Measurements from ENCODE around the gene HIGD2A.
"Not testable (repeated sequence)": the region's sequence is repeated elsewhere in the genome, so short reads cannot be mapped to it uniquely, and the experiment has no call there.

HIGD2A gene

DNA sequence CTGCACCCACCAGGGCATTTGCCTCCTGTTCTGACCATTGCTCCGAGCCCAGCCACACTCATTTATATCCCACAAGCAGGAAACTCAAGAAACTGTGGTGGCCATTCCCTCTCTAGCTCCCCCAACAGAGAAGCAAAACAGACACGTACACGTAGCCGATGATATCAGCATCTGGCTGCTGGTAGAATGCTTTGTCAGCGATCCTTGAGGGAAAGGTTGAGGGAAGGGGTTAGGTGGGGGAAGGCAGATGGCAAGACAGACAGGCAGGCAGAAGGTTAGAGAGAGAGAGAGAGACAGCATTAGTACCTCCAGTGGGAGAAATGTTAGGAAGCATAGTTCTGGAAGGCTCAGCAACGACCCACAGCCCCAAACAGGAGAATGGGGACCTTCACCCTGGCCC is 7.8 kb downstream of the HIGD2A start:
- DNase-seq, result no peak

DNA sequence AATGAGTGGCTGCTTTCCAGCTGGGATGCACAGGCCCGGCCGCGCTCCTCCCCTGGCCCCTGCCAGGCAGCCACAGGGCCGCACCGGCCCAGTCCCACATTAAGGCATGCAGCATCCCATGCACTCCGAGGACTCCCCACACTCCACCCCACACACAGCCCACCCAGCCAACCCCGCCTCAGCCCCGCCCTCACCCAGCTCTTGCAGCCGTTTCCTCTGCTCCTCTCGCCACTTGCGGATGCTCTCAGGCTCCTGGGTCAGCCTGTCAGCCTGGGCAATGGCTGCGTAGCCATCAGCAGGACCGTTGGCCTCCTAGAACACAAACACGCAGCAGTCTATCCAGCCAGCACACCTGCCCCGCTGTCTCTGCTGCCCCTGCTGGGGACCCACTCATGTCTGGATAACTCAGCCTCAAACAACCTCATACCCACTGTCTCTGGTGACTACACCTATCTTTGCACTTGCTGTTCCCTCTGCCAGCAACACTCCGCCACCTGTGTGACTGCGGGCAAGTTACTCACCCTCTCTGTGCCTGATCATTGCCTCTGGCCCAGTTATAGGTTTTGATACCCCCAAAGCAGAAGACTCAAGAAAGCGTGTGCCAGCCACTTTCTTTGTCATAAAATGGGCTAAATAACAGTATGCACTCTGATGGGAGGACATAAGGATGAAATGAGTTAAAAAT is 9.3 kb downstream of the HIGD2A start:
- no peak for DNase-seq

DNA sequence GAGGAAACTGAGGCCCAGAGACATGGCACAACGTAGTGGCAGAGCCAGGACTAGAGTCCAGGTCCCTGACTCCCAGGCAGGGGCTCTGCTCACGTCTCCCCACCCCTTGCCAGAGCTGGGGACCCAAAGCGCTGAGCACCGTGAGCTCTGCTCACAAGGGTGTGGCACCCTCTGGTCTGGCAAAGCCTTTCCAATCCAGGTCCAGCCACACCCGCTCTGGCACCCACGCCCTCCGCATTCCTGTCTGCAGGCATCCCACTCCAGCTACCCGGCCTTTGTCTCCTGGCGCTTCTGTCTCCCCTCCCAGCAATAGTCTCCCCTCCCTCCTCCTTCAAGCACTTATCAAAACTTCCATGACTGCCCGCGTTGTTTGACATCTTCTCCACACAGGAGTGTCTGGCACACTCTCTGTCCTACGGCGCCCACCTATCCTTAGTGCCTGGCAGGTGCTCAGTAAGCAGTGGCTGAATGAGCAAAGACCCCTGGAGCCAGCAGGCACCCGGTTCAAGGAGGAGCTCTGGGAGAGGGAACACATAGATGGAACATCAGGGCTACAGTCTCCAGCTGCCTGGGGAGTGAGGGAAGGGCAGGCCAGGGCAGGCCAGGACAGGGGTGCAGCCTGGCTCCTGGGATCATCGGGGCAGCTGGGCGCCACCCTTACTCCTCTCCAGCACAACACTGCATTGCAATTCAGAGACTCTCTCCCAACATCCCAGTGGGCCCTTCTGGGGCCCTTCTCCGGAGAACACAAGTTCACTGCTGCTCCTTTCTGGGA is 12.0 kb downstream of the HIGD2A start:
- no peak for DNase-seq

- no peak for DNase-seq
Observed at GRCh38 chr5:176401281-176402205, 13.0 kb downstream of the HIGD2A start.

DNA sequence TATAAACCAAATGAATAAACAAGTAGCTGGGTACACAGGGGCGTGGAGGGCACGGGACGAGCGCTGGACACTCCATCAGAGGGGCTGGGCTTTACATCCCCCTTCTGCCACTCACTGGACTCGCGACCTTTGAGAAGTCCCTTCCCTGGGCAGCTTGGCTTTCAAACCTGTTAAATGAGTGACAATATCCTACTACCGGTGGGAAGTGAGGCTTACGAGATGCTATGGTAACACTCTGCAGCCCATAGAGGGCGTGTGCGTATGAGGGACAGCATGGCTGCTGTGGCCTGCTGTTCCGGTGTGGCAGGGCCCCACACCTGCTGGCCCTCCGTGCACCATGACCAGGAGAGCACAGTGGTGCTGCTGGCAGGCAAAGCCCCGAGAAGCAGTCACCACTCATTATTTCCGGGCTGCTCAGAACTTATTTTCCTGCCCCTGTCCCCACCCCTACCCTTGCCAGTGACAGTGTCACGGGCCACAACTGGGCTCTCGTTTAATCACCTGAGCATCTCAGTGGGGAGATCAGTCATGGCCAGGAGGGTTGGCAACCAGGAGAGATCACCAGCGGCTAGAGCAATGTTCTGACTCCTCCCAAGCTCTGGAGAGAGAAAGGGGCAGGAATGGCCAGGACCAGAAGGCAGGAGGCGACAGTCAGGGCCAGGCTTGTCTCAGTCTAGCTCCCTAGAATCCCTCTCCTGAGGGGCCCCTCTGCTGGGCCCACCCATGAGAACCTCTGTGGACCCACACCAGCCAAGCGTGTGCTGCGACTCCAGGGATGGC is 17.3 kb downstream of the HIGD2A start:
- peak in 1 of 2 donors; percentile 1 for DNase-seq

DNA sequence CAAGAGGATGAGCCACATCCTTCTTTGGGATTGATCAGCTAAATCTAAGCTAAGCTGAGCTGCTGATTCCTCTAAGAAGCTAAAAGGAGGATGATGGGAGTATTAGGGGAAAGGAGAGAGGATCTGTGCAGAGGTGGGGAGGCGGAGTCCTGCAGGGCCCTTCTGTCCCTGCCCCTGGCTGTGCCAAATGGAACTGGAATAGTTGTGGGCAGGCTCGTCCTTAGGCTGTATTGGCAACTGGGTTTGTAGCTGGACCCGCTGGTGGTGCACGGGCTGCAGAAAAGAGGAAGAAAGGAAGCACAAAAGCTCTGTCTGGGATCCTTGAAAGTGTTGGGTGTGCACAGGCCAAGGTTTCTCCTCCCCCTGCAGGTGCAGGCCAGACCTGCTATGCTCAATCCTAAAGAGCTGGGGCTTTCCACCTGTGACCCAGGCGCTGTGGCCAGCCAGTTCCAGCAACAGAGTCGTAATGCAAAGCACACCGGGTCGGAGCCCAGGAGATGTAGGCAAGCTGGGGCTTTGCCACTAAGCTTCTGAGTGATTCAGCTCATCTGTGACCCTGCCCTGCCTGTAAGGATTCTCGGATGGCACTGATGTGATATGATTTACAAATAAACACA is 18.0 kb downstream of the HIGD2A start:
- DNase-seq, result peak in 1 of 2 donors; percentile 7

- DNase-seq, result no peak
Observed at GRCh38 chr5:176407456-176408251, 19.1 kb downstream of the HIGD2A start.

DNA sequence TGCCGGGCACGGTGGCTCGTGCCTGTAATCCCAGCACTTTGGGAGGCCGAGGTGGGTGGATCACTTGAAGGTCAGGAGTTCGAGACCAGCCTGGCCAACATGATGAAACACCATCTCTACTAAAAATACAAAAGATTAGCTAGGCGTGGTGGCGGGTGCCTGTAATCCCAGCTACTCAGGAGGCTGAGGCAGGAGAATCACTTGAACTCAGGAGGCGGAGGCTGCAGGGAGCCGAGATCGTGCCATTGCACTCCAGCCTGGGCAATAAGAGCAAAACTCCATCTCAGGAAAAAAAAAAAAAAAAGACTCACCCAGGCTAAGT is 19.7 kb downstream of the HIGD2A start:
- DNase-seq, result not testable (repeated sequence)

DNA sequence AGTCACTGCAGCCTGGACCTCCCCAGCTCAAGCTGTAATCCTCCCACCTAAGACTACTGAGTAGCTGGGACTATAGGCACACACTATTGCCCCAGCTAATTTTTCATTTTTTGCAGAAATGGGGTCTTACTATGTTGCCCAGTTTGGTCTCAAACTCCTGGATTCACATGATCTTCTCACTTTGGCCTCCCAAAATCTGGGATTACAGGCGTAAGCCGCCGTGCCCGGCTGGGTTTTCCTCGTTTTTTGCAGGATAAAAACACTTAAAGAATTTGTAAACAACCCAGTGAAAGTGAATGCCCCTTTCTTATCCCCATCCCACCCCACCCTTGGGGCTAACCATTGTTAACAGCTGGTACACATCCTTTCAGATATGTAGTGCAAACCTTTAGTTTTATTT is 20.0 kb downstream of the HIGD2A start:
- no peak for DNase-seq

- DNase-seq, result no peak
Observed at GRCh38 chr5:176409765-176410164, 21.2 kb downstream of the HIGD2A start.

DNA sequence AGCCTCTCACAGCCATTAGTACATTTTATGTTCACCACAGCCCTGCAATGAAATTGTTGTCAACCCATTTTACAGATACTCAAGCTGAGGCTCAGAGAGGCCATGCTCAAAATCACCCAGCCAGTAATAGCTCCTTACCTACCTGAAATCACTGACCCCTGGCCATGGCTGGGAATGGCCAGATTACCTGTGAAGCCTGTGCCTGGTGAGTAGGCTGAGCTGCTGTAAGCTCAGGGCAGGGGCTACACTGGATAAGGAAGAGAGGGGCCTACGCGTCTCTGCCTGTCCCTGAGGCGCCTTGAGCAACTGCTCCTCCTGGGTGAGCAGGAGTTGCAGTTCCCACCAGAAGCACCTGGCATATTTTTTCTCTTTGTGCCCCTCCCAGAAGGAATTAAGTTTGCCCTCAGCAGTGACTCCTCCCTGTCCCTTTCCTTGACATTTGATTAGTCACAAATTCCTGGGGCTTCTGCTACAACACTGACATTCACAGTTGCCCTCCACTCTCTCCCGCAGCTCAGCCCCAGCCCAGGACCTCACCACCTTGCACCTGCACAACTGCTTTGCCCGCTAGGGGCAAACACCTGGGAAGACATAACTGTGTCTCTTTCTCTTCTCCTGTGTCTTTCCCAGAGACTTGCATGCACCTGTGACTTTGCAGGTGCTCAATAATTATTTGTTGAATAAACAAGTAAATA is 22.1 kb downstream of the HIGD2A start:
- DNase-seq, result no peak

- DNase-seq, result peak in 1 of 2 donors; percentile 6
Observed at GRCh38 chr5:176412517-176413254, 24.1 kb downstream of the HIGD2A start.

GRCh38 chr5:176413255-176413565 is 24.7 kb downstream of the HIGD2A start:
- DNase-seq, result peak in 1 of 2 donors; percentile 7

DNA sequence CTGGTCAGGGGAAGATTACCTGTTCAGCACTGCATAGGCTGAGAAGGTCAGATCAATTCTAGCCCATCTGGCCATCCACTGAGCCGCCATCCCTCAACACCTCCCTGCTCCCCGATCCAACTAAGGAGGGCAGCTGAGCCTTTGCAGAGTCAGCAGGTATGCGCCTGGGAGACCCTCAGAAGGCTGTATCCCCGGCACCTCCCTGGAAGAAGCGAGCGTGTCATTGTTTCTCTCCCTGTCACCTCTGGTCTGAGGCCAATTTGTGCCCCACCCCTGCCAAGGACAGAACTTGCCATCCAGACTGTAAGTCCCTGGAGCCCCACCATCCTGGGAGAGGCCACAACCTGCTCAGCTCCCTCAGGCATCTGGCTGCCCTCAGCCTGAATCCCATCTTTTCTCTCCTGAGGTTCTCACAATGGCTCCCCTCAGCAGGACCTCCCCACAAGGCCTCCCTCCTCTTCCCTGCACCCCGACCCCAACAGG is 25.2 kb downstream of the HIGD2A start:
- DNase-seq, result no peak

DNA sequence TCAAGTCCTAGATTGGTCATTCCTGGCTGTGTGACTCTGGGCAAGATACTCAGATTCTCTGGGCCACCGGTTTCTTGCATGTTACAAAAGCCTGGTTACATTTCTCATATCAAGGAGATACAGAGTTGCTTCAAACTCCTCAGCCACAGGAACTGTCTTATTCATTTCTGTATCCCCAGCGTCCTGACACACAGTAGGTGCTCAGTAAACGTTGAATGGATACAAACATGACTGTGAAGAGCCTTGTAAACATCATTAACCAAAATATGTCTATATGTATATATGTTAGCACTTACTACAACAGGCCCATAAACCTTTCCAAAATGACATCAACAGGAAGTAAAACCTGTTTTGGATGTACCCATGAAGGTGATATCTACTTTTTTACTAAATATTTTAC is 26.2 kb downstream of the HIGD2A start:
- no peak for DNase-seq

DNA sequence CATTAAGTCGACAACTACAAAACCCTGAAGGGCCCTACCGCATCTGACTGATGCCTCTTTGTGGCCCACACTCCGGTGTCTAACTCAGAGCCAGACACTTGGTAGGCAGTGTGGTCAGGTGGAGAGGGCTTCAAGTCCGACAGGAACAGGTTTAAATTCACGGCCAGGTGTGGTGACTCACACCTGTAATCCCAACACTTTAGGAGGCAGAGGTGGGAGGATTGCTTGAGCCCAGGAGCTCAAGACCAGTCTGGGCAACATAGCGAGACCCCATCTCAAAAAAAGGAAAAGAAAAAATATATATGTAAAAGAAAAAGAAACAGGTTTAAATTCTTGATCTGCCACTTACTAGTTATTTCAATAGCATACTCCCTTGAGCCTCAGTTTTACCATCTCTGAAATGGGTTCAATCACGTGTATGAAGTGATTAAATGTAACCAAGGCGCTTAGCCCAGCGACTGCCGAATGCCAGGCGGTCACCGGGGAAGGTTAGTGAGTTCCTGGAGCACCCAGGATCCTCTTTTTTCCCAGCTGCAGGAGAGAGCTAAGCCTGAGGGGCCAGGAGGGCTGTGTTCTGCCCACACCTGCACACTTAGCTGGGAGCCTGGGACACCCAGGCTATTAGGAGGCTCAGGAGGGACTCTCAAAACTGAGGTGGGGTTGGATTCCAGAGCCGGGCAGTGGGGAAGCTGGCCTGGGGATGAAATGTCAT is 26.8 kb downstream of the HIGD2A start:
- DNase-seq, result no peak

- peak; percentile 90 to 93 for DNase-seq
Observed at GRCh38 chr5:176415952-176416924, 27.7 kb downstream of the HIGD2A start, which contains the start of gene CLTB. Gene CLTB, minus strand, starts transcription at chr5:176416539. Its CDS starts 176 bp downstream, at chr5:176416363.

DNA sequence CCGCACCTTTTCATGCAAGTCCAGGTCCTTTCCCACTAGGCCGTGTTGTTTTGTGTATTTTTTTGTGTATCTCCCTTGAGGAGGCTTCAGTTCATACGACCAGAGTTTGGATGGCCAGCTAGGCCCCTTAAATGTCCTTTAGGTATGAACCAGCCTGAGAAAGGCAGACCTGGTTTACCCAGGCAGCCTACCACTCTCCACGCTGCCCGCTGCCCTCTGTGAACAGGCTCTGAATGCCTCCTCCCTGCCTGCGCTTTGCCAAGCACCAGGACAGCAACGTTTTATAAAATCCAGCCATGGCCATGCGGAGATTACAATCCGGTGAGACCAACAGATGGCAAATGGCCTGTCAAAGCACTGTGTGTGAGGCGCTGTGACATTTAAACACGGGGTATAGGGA is 28.4 kb downstream of the HIGD2A start:
- no peak for DNase-seq

All from CD4-positive, alpha-beta T cell treated with Interleukin-4 for 1 hour (primary cell).